HCT116 (cell line): ENCODE data around the gene DCK. TPM values are rescaled to one million over a fixed set of nuclear protein-coding genes. Genes with fewer than 3 reads are reported as not detected.
"Not testable (repeated sequence)": the region's sequence is repeated elsewhere in the genome, so short reads cannot be mapped to it uniquely, and the experiment has no call there.

Source experiments
- ATAC-seq: fragments of 200-7000 bp; cut with Tn5 transposase; 2 replicates; pipeline ENCODE4 v1.9.1; 2020; ENCODE audit warnings: mild to moderate bottlenecking, moderate library complexity
- BruUV-seq: library from RNA; stranded (reverse); fragments of 400-500 nt; replicated peaks from 2 replicates; lab custom pipeline; 2021; lab: Mats Ljungman, UMichigan
- CTCF ChIA-PET: fragments of 300-600 bp; sonication (Branson Sonifier 250); formaldehyde crosslinking; loops from one replicate; lab custom pipeline; 2021; ENCODE audit warnings: antibody characterized with exemption; lab: Charles Lee
- POLR2A ChIA-PET: fragments of 300-600, 350-600 bp; sonication (Branson Sonifier 250); formaldehyde crosslinking; loops from one replicate; lab custom pipeline; 2021; ENCODE audit warnings: antibody characterized with exemption; lab: Charles Lee
- RAD21 ChIA-PET, 2 experiments: fragments of 300-600 bp; sonication (Branson Sonifier 250); formaldehyde crosslinking; loops; one replicate each; lab custom pipeline; 2023; ENCODE audit warnings: low total read pairs in 2 of 2; ENCODE audit not compliant: uncharacterized antibody in 2 of 2, unreplicated experiment in 2 of 2, low non-redundant PET in 1 of 2; lab: Charles Lee
- DNase-seq: peaks from one replicate; pipeline ENCODE4 v3.0.0-alpha.2; 2010; ENCODE audit warnings: low read depth, low spot score
- H2AFZ ChIP-seq: fragments of 200-600 bp; shearing (Covaris generic), sonication (generic); 2 replicates; pipeline ENCODE4 v1.6.1; 2017; ENCODE audit warnings: low read depth, mixed run types, mixed read lengths, antibody characterized with exemption, low read length; ENCODE audit not compliant: poor library complexity, severe bottlenecking
- H3K27ac ChIP-seq: 2 replicates; pipeline ENCODE4 v1.5.1; 2012; ENCODE audit warnings: low read depth, low read length
- H3K27me3 ChIP-seq: fragments of 200-600 bp; sonication (generic); 2 replicates; pipeline ENCODE4 v1.6.1; 2016; ENCODE audit warnings: mixed run types, low read length, mixed read lengths; ENCODE audit not compliant: insufficient read depth
- H3K36me3 ChIP-seq, 2 experiments: fragments of 200-500 bp in 1 of 2; fragments of 200-600 bp in 1 of 2; sonication (Bioruptor generic) in 1 of 2; sonication (generic) in 1 of 2; 2 replicates each; pipeline versions ENCODE4 v1.5.1 to v1.6.1; 2014 to 2016; ENCODE audit warnings: low read length in 2 of 2, inconsistent platforms in 1 of 2, mixed read lengths in 1 of 2, mixed run types in 1 of 2; ENCODE audit not compliant: insufficient read depth in 2 of 2, control insufficient read depth in 1 of 2
- H3K4me1 ChIP-seq, 2 experiments: fragments of 200-600 bp in 1 of 2; sonication (generic) in 1 of 2; 2 replicates each; pipeline versions ENCODE4 v1.5.1 to v1.6.1; 2012 to 2017; ENCODE audit warnings: low read length in 2 of 2, inconsistent platforms in 1 of 2, mild to moderate bottlenecking in 1 of 2, mixed read lengths in 1 of 2, mixed run types in 1 of 2, moderate library complexity in 1 of 2; ENCODE audit not compliant: insufficient read depth in 2 of 2, control insufficient read depth in 1 of 2
- H3K4me2 ChIP-seq: fragments of 200-600 bp; sonication (generic); 2 replicates; pipeline ENCODE4 v1.6.1; 2017; ENCODE audit warnings: mixed run types, low read length, mixed read lengths
- H3K4me3 ChIP-seq, 2 experiments: fragments of 200-600 bp in 1 of 2; sonication (generic) in 1 of 2; replicated peaks in 1 of 2; 2 replicates each; pipeline ENCODE4 v1.5.1; 2011 to 2016; ENCODE audit warnings: low read length in 2 of 2, control low read depth in 1 of 2, low read depth in 1 of 2, mild to moderate bottlenecking in 1 of 2, mixed read lengths in 1 of 2, mixed run types in 1 of 2
- H3K79me2 ChIP-seq: fragments of 200-600 bp; sonication (generic); 2 replicates; pipeline ENCODE4 v1.6.1; 2017; ENCODE audit warnings: mild to moderate bottlenecking, mixed run types, low read length, moderate library complexity, mixed read lengths; ENCODE audit not compliant: insufficient read depth
- H3K9ac ChIP-seq: fragments of 200-600 bp; sonication (generic); 2 replicates; pipeline ENCODE4 v1.6.1; 2016; ENCODE audit warnings: low read length, mixed read lengths
- H3K9me2 ChIP-seq: fragments of 200-600 bp; sonication (generic), shearing (Covaris generic); 2 replicates; pipeline ENCODE4 v1.6.1; 2017; ENCODE audit warnings: mixed run types, mild to moderate bottlenecking, moderate library complexity; ENCODE audit not compliant: insufficient read depth
- H3K9me3 ChIP-seq, 2 experiments: fragments of 200-500 bp in 1 of 2; fragments of 200-600 bp in 1 of 2; sonication (Bioruptor generic) in 1 of 2; sonication (generic) in 1 of 2; 2 replicates each; pipeline ENCODE4 v1.6.1; 2014 to 2017; ENCODE audit warnings: low read length in 2 of 2, mixed read lengths in 2 of 2, inconsistent platforms in 1 of 2, low read depth in 1 of 2, mild to moderate bottlenecking in 1 of 2, mixed run types in 1 of 2, moderate library complexity in 1 of 2; ENCODE audit not compliant: control insufficient read depth in 1 of 2, insufficient read depth in 1 of 2
- H4K20me1 ChIP-seq: fragments of 200-600 bp; sonication (generic), shearing (Covaris generic); 2 replicates; pipeline ENCODE4 v1.6.1; 2017; ENCODE audit warnings: mixed run types, mild to moderate bottlenecking, moderate library complexity; ENCODE audit not compliant: insufficient read depth
- ATF3 ChIP-seq: IDR thresholded peaks from 2 replicates; pipeline ENCODE4 v1.6.1; 2012
- ELF1 ChIP-seq: IDR thresholded peaks from 2 replicates; pipeline ENCODE4 v1.6.1; 2012; ENCODE audit warnings: low read depth, borderline replicate concordance
- EZH2 ChIP-seq: fragments of 200-600 bp; sonication (generic); IDR thresholded peaks from 2 replicates; pipeline ENCODE4 v1.6.1; 2017; ENCODE audit warnings: antibody characterized with exemption, mixed run types
- FOSL1 ChIP-seq: IDR thresholded peaks from 2 replicates; pipeline ENCODE4 v1.6.1; 2012; ENCODE audit warnings: low read depth
- RAD21 ChIP-seq: IDR thresholded peaks from 2 replicates; pipeline ENCODE4 v1.6.1; 2012; ENCODE audit warnings: low read depth, mild to moderate bottlenecking
- SIN3A ChIP-seq: IDR thresholded peaks from 2 replicates; pipeline ENCODE4 v1.6.1; 2012; ENCODE audit warnings: low read depth
- SP1 ChIP-seq: IDR thresholded peaks from 2 replicates; pipeline ENCODE4 v1.6.1; 2012; ENCODE audit warnings: low read depth
- TCF7L2 ChIP-seq: IDR thresholded peaks from 2 replicates; pipeline ENCODE4 v1.7.0; 2011; ENCODE audit warnings: borderline replicate concordance, inconsistent platforms; ENCODE audit not compliant: insufficient read depth, insufficient read length; ENCODE audit errors: extremely low read depth
- YY1 ChIP-seq: IDR thresholded peaks from 2 replicates; pipeline ENCODE4 v1.6.1; 2011; ENCODE audit warnings: low read length, low read depth, moderate library complexity, mild to moderate bottlenecking; ENCODE audit not compliant: insufficient replicate concordance; ENCODE audit errors: extremely low read depth
- ZFX ChIP-seq: fragments of 450-650 bp; IDR thresholded peaks from 2 replicates; pipeline ENCODE4 v1.6.1; 2017
- intact Hi-C: fragments of 100-400 bp; cut with micrococcal nuclease; formaldehyde crosslinking; loops from 2 replicates; pipeline ENCODE4 v1.10.0; 2022
- total RNA-seq: library from RNA; stranded (reverse); gene quantifications from one replicate; pipeline ENCODE4 v1.2.1, GENCODE V29; 2021; ENCODE audit not compliant: unreplicated experiment

DCK gene
- total RNA-seq, 1 experiment from 2014 or later = 23.0 TPM

GRCh38 chr4:71053613-71054012 is 60.2 kb downstream of the DCK start:
- intact Hi-C loops, H3K27ac ChIP-seq, BruUV-seq, H3K79me2 ChIP-seq, H3K9ac ChIP-seq, H3K9me3 ChIP-seq, H3K27me3 ChIP-seq, ATAC-seq, H4K20me1 ChIP-seq, H3K4me3 ChIP-seq, H3K36me3 ChIP-seq, H2AFZ ChIP-seq, H3K4me2 ChIP-seq, DNase-seq, POLR2A ChIA-PET, RAD21 ChIA-PET, H3K9me2 ChIP-seq, CTCF ChIA-PET, H3K4me1 ChIP-seq: not testable (repeated sequence)

GRCh38 chr4:71059573-71059972 is 66.1 kb downstream of the DCK start:
- H4K20me1 ChIP-seq, H3K27me3 ChIP-seq, RAD21 ChIA-PET, POLR2A ChIA-PET, CTCF ChIA-PET, H3K9me2 ChIP-seq, H3K79me2 ChIP-seq, H3K9me3 ChIP-seq, intact Hi-C loops, H3K36me3 ChIP-seq, H3K4me1 ChIP-seq: not testable (repeated sequence)
- Histone ChIP-seq H3K27ac (peak overlapping the region; percentile 40; the same call in 1 of the 2 replicates), H2AFZ (peak overlapping the region; percentile 82), H3K9ac (peak overlapping the region; percentile 40), H3K4me3 (peak overlapping the region; percentile 40 to 51), H3K4me2 (peak overlapping the region; percentile 67)
- DNase-seq = peak; percentile 15
- BruUV-seq = TSS peak; percentile 42
- 0 out of 2 replicates have a peak, but pooled peaks have one; percentile 32 for ATAC-seq

GRCh38 chr4:71062436-71062835 is 69.0 kb downstream of the DCK start:
- H3K9ac ChIP-seq = no peak overlapping the region
- H3K79me2 ChIP-seq = no peaks in the 10 kb centered on the region
- no peaks in the 10 kb centered on the region for H3K36me3 ChIP-seq
- no peak overlapping the region for H3K27ac ChIP-seq
- no peak overlapping the region for H3K4me3 ChIP-seq
- no peaks in the 10 kb centered on the region for H3K4me1 ChIP-seq
- POLR2A ChIA-PET = no interaction called here
- intact Hi-C loops = no loop called here
- H3K9me3 ChIP-seq = no peaks in the 10 kb centered on the region
- H2AFZ ChIP-seq = no peak overlapping the region
- RAD21 ChIA-PET = no interaction called here
- no peak for DNase-seq
- BruUV-seq = no TSS peak
- H4K20me1 ChIP-seq = no peaks in the 10 kb centered on the region
- no peaks in the 10 kb centered on the region for H3K27me3 ChIP-seq
- CTCF ChIA-PET = no interaction called here
- H3K4me2 ChIP-seq = no peak overlapping the region
- ATAC-seq = no peak
- TF ChIP-seq ELF1 = no peak
- no peak for TF ChIP-seq RAD21
- no peak for TF ChIP-seq TCF7L2
- no peak for TF ChIP-seq ZFX
- no peak for TF ChIP-seq SP1
- TF ChIP-seq YY1 = no peak
- no peak for TF ChIP-seq FOSL1
- TF ChIP-seq ATF3 = no peak
- no peak for TF ChIP-seq EZH2
- TF ChIP-seq SIN3A = no peak
- H3K9me2 ChIP-seq = no peaks in the 10 kb centered on the region
